Body of pancreas (tissue), 4 donors: Measurements from ENCODE around the gene AFF4. TPM values are rescaled to one million over a fixed set of nuclear protein-coding genes. Genes with fewer than 3 reads are reported as not detected.
"Not testable (repeated sequence)": the region's sequence is repeated elsewhere in the genome, so short reads cannot be mapped to it uniquely, and the experiment has no call there.

ENCODE experiments used
- ATAC-seq: fragments of 150-250 bp; one replicate; pipeline ENCODE4 v1.9.1; 2016
- DNase-seq, 4 donors: peaks; one replicate each; pipeline ENCODE4 v3.0.0-alpha.2; 2019
- H3K27ac ChIP-seq, 4 donors: fragments of 200-600 bp; sonication (generic); 1 replicate in 3 of 4; 2 replicates in 1 of 4; pipeline versions ENCODE4 v1.5.1 to v1.6.1; 2016 to 2019; ENCODE audit warnings: mild to moderate bottlenecking in 1 of 4, mixed read lengths in 1 of 4, moderate library complexity in 1 of 4
- H3K27me3 ChIP-seq, 2 donors: fragments of 200-600 bp; sonication (generic); one replicate each; pipeline ENCODE4 v1.6.0; 2016; ENCODE audit warnings: mild to moderate bottlenecking in 1 of 2
- H3K36me3 ChIP-seq, 2 donors: fragments of 200-600 bp; sonication (generic); replicated peaks in 1 of 2; 2 replicates each; pipeline ENCODE4 v1.5.1; 2016; ENCODE audit warnings: low read depth in 2 of 2; ENCODE audit not compliant: insufficient read depth in 1 of 2
- H3K4me1 ChIP-seq: fragments of 200-600 bp; sonication (generic); one replicate; pipeline ENCODE4 v1.6.0; 2016
- H3K4me3 ChIP-seq, 2 donors: fragments of 200-600 bp; sonication (generic); 1 replicate in 1 of 2; 2 replicates in 1 of 2; pipeline ENCODE4 v1.5.1; 2016 to 2019
- H3K9me3 ChIP-seq, 3 donors: fragments of 200-600 bp; sonication (generic); 1 replicate in 2 of 3; 2 replicates in 1 of 3; pipeline ENCODE4 v1.5.1; 2016
- POLR2A ChIP-seq, 3 donors: fragments of 450-650 bp; IDR thresholded peaks; one replicate each; pipeline ENCODE4 v1.6.1; 2016; ENCODE audit warnings: antibody characterized with exemption in 3 of 3, mild to moderate bottlenecking in 2 of 3
- WGBS, 2 donors: methylation state at CpG; one replicate each; pipeline ENCODE4 v1.1.5; 2017; 5-methylcytosine and 5-hydroxymethylcytosine counted together
- intact Hi-C: fragments of 100-400 bp; cut with DNase I; formaldehyde crosslinking; loops from one replicate; pipeline ENCODE4 v1.15.1; 2023
- total RNA-seq, 2 donors: library from RNA; depleted of rRNA; stranded (reverse); fragments of >200 nt; gene quantifications; one replicate each; pipeline ENCODE4 v1.1.0, GENCODE V29; 2016
- TF ChIP-seq, protein P1 (sequence below), 7 experiments: fragments of 450-650 bp in 4 of 7; fragments of 200-600 bp in 3 of 7; sonication (generic) in 3 of 7; IDR thresholded peaks; one replicate each; pipeline ENCODE4 v1.5.1; 2016 to 2019; ENCODE audit warnings: antibody characterized with exemption in 7 of 7

AFF4 gene
- total RNA-seq, 2 donors from 2014 or later: 31.4 to 32.3 TPM

DNA sequence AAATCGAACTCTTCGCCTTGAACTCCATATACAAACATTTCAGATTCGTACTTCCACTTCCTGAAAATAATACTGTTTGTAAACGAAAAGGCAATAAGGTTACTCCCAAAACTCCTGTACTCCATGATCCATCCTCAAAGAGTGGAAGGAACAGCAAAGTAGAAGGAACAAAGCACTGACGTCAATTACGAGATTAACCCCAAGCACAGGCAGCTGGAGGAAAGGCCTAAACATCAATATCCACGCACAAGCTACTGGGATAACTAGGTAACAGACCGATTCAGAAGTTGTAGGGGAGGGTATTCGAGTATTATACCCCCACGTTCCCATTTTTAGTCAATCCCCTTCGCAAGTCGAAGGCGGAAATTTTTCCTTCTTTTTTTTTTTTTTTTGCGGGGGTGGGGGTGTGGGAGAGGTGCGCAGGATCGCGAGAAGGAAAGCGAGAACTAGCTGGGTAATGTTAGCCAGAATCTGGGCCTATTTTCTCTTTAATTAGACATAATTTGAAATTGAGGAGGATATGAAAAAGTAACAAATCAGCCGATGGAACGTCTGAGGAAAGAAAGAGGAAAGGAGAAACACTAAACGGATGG lies 909 bp downstream of the AFF4 start:
- Histone ChIP-seq H3K36me3 (no peaks in the 10 kb centered on the region), H3K4me3 (peak overlapping the region; percentile 88 to 94), H3K9me3 (no peaks in the 10 kb centered on the region), H3K27ac (peak overlapping the region; percentile 98 to 100 (median 100)), H3K4me1 (peaks cover 39% of the 10 kb centered on the region), H3K27me3 (no peaks in the 10 kb centered on the region)
- intact Hi-C loops: no loop called here
- DNase-seq (peak; percentile 34 to 62 (median 48)), ATAC-seq (peak; percentile 46)
- 0 to 1% methylated on average over 21 of the region's 21 CpGs for WGBS, 2 donors
- TF ChIP-seq, protein P1, sequence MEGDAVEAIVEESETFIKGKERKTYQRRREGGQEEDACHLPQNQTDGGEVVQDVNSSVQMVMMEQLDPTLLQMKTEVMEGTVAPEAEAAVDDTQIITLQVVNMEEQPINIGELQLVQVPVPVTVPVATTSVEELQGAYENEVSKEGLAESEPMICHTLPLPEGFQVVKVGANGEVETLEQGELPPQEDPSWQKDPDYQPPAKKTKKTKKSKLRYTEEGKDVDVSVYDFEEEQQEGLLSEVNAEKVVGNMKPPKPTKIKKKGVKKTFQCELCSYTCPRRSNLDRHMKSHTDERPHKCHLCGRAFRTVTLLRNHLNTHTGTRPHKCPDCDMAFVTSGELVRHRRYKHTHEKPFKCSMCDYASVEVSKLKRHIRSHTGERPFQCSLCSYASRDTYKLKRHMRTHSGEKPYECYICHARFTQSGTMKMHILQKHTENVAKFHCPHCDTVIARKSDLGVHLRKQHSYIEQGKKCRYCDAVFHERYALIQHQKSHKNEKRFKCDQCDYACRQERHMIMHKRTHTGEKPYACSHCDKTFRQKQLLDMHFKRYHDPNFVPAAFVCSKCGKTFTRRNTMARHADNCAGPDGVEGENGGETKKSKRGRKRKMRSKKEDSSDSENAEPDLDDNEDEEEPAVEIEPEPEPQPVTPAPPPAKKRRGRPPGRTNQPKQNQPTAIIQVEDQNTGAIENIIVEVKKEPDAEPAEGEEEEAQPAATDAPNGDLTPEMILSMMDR (IDR thresholded peaks at IDR 0.05): peak in 3 of 7 experiments; percentile 1 to 3 (median 2)
- TF ChIP-seq POLR2A (IDR thresholded peaks at IDR 0.05): peak in 2 of 3 donors; percentile 58 to 67

DNA sequence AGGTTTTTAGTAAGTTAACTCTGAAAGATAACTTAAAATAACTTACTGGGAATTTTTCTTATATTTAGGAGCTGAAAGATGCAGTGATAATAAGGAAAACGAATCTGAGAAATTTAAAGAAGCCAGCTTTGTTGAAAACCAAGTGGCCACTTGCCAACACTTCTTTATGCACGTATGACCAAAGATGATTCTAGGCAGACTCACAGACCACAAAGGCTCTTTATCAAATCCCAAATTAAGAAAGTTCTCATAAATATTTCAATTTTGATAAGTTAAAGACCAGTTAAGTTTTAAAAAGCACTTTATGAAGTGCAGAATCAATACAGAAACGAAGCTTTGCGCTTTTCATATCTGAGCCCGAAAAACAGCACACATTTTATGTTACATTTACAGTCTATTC lies 1.5 kb downstream of the AFF4 start:
- Histone ChIP-seq H3K4me3 (peak overlapping the region in 1 of 2 donors; percentile 94), H3K36me3 (no peaks in the 10 kb centered on the region), H3K27me3 (no peaks in the 10 kb centered on the region), H3K9me3 (no peaks in the 10 kb centered on the region), H3K27ac (peak overlapping the region; percentile 98 to 100 (median 100)), H3K4me1 (peaks cover 39% of the 10 kb centered on the region)
- intact Hi-C loops: no loop called here
- no peak for ATAC-seq
- 3 to 6% methylated on average over 5 of the region's 5 CpGs for WGBS, 2 donors
- TF ChIP-seq POLR2A (IDR thresholded peaks at IDR 0.05): no peak
- TF ChIP-seq, protein P1 (IDR thresholded peaks at IDR 0.05): no peak
- DNase-seq: peak in 2 of 4 donors; percentile 17 to 29

DNA sequence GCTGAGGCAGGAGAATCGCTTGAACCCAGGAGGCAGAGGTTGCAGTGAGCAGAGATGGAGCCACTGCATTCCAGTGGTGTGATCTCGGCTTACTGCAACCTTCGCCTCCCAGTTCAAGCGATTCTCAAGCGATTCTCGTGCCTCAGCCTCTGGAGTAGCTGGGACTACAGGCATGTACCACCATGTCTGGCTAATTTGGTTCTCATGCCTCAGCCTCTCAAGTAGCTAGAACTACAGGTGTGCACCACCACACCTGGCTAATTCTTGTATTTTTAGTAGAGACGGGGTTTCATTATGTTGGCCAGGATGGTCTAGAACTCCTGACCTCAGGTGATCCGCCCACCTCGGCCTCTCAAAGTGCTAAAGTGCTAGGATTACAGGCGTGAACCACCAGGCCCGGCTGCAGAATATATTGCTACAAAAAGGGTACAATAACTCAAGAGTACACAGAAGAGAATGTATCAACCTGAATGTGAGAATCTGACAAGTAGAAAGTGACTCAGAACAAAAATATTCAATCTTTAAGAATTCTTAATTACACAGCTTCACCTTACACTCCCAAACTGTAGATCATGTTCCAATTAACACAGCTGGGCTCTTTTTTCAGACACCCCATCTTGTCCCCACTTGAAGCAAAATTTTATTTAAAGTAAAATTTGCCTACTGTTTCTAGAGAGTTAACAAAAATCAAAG lies 2.2 kb downstream of the AFF4 start:
- DNase-seq, H3K36me3 ChIP-seq, H3K9me3 ChIP-seq, ATAC-seq, intact Hi-C loops, H3K27me3 ChIP-seq, H3K4me3 ChIP-seq: not testable (repeated sequence)
- Histone ChIP-seq H3K27ac (peak overlapping the region in 1 of 4 donors; percentile 100), H3K4me1 (peaks cover 39% of the 10 kb centered on the region)
- 88 to 93% methylated on average over 11 of the region's 11 CpGs for WGBS, 2 donors

DNA sequence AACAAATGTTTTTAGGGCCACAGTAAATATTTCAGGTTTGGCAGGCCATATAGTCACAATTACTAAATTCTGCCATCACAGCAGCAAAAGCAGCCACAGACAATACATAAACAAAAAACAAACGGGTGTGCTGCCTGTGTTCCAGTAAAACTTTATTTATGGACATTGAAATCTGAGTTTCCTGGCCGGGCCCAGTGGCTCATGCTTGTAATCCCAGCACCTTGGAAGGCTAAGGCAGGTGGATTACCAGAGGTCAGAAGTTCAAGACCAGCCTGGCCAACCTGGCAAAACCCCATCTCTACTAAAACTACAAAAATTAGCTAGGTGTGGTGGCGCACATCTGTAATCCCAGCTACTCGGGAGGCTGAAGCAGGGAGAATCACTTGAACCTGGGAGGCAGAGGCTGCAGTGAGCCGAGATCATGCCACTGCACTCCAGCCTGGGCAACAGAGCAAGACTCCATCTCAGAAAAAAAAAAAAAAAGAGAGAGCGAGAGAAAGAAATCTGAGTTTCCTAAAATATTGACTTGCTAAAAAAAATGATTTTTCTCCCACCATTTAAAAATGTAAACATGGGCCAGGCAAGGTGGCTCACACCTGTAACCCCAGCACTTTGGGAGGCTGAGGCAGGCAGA lies 7.2 kb downstream of the AFF4 start:
- H3K4me1 ChIP-seq: peaks cover 46% of the 10 kb centered on the region
- H3K4me3 ChIP-seq, intact Hi-C loops, H3K27me3 ChIP-seq, ATAC-seq, DNase-seq, H3K27ac ChIP-seq, H3K36me3 ChIP-seq, H3K9me3 ChIP-seq: not testable (repeated sequence)
- WGBS, 2 donors: 76 to 86% methylated on average over 6 of the region's 6 CpGs

DNA sequence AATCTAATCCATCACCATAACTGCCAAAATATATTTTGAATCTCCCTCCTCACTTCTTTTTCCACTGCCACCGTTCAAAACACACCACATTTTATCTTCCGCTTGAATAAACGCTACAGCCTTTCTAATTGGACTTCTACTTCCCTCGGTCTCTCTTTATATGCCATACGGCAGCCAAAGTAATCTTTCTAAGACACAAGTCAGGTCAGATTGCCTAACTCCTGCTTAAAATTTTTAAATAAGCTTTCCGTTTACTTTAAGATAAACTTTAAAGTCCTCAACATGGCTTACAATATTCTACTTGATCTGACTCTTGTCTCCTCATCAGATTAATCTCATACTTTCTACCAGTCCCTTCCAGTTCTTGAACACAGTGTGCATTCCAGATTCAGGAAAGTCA lies 9.7 kb downstream of the AFF4 start:
- Histone ChIP-seq H3K4me3 (no peak overlapping the region), H3K4me1 (peaks cover 30% of the 10 kb centered on the region), H3K9me3 (no peaks in the 10 kb centered on the region), H3K36me3 (no peaks in the 10 kb centered on the region), H3K27ac (no peak overlapping the region), H3K27me3 (no peaks in the 10 kb centered on the region)
- TF ChIP-seq, protein P1 (IDR thresholded peaks at IDR 0.05): no peak
- no peak for TF ChIP-seq POLR2A (IDR thresholded peaks at IDR 0.05)
- intact Hi-C loops: no loop called here
- ATAC-seq (no peak), DNase-seq (no peak)
- 38 to 42% methylated on average over 6 of the region's 6 CpGs for WGBS, 2 donors
